ENCODE data around the gene COL27A1.

Gene COL27A1

DNA sequence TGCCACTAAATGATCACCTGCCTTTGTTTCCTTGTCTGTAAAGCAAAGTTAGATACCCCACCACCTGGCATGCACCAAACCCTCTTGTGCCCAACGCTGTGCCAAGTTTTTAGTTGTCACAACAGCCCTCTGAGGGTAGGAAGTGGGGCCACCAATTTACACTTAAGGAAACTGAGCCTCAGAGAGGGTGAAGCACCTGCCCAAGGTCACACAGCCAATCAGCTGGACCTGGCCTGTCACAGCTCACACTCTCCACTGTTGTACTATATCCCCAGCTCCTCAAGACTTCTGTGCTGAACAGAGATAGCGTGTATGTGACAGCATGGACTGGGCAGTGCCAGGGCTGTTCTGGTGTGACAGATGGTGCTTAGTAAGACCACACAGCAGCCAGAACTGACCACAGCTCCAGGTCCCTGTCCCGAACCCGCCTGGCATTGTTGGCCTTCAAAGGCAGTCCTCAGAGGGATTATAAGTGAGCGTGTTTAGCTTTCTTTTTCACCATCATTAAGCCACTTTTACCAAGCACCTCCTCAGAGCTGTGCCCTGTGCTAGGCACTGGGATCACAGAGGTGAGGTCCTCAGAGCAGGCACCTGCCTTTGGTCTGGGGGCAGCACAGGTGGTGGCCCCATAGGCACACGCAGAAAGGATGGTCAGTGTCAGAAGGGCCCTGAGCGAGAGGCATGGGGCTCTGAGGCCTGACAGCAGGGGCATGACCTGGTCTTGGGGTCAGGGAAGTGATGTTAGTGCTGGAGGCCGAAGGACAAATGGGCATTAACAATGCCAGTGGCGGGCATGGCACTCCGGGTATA lies 71.1 kb downstream of the COL27A1 start:
- FAIRE-seq, result no peak
- TF ChIP-seq CTCF (IDR thresholded peaks at IDR 0.05; ENCODE audit: insufficient read depth, missing control alignments), result no peak
- DNase-seq (ENCODE audit: insufficient read length, low spot score), result no peak

- FAIRE-seq (no peak), DNase-seq (ENCODE audit: insufficient read length, low spot score) (no peak)
- no peak for TF ChIP-seq CTCF (IDR thresholded peaks at IDR 0.05; ENCODE audit: insufficient read depth, missing control alignments)
Observed at GRCh38 chr9:114227288-114228015, 72.1 kb downstream of the COL27A1 start.

DNA sequence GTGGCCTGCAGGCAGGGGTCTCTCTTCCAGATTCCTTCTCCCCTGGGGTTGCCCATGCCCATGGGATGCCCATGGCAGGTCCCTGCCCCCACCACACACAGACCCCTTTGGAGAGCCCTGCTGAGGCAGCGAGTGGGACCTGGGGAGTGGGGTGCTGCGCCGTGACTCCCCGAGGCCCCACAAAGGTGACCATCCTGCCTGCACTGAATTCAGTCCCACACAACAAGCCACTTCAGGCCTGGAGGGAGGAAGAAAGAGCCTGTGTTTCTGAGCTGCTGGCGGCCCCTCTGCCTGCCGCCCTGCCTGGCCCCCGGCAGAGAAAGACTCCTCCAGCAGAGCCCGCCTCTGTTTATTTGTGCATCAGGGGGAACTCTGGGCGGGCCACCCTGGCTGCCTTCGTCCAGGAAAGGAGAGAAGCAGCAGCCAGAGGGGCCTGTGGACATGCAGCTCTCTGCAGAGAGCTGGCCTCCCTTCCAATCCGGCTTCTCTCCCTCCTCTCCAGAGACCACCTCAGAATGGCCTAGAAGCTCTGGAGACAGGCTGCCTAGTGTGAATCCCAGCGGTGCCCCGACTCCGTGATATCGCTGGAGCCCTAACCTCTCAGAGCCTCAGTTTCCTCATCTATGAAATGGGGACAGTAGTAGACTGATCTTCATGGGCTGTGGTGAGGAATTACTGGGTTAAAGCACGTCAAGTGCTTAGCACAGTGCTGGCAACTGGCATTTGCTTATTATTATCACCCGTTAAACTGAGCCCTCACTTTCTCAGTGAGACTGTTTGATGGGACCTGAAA lies 72.9 kb downstream of the COL27A1 start:
- DNase-seq (ENCODE audit: insufficient read length, low spot score) (no peak), FAIRE-seq (no peak)
- no peak for TF ChIP-seq CTCF (IDR thresholded peaks at IDR 0.05; ENCODE audit: insufficient read depth, missing control alignments)

DNA sequence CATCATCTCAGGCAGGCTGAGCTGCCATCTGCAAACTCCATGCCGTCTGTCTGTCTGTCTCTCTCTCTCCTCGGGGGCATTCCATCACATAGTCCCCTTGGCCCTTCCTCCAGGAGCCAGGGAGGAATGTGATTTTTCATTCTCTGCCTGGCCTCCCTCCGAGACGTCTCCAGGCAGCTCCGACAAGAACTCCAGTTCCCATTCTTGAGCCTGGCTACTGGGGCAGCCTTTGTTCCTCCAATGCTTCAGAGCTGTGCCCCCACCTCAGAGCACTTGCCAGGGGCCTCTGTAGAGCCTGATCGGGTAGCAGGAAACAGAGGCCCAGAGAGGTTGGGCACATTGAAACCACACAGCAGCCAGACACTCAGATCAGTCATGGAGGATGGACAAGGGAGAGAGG lies 74.0 kb downstream of the COL27A1 start:
- DNase-seq (ENCODE audit: insufficient read length, low spot score), result no peak
- FAIRE-seq, result no peak
- TF ChIP-seq CTCF (IDR thresholded peaks at IDR 0.05; ENCODE audit: insufficient read depth, missing control alignments), result no peak

GRCh38 chr9:114230068-114230467 lies 74.7 kb downstream of the COL27A1 start:
- no peak for DNase-seq (ENCODE audit: insufficient read length, low spot score)
- no peak for TF ChIP-seq CTCF (IDR thresholded peaks at IDR 0.05; ENCODE audit: insufficient read depth, missing control alignments)

DNA sequence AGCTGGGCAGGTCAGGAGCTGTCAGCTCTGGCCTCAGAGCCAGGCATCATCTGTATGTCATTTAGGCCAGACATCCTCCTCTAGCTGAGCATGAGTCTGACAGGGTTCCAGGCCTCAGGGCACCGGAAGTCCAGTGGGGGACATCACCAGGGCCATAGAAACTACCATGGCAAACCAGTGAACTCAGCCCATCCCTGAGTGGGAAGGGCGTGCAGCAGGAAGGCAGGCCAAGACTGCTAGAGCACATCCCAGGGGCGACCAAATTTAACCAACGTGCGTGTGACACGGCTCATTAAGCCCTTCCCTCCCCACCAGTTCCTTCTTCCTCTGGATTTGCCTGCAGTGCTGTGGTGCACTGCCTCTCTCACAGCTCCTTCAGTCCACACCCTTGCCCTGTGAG lies 75.9 kb downstream of the COL27A1 start:
- no peak for TF ChIP-seq CTCF (IDR thresholded peaks at IDR 0.05; ENCODE audit: insufficient read depth, missing control alignments)
- FAIRE-seq, result no peak
- DNase-seq (ENCODE audit: insufficient read length, low spot score), result no peak

More at GRCh38 chr9:114230068-114230467, 74.7 kb downstream of the COL27A1 start:
- no peak for FAIRE-seq
